Measurements from ENCODE around the gene SNX15. TPM values are rescaled to one million over a fixed set of nuclear protein-coding genes. Genes with fewer than 3 reads are reported as not detected.
"Not testable (repeated sequence)": the region's sequence is repeated elsewhere in the genome, so short reads cannot be mapped to it uniquely, and the experiment has no call there.

The SNX15 gene
- total RNA-seq, 1 donor from 2014 or later = 24.1 TPM

DNA sequence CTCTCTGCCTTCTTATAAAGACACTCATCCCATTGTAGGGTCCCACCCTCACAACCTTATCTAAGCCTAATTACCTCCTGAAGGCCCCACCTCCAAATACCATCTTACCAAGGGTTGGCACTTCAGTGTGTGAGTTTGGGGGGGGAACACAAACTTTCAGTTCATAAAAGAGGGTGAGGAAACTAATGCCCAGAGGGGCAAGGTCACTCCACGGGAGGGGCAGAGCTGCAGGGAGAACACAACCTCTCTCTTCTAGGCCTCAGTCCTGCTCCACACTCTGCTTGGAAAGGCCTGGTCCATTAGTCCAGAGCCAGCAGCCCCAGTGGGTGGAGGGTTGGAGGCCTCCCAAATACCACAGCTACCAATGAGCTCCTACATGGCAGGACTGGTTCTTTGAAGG, 27.8 kb upstream of the SNX15 start:
- no peak overlapping the region for H3K4me3 ChIP-seq
- H3K9me3 ChIP-seq = no peaks in the 10 kb centered on the region
- no peaks in the 10 kb centered on the region for H3K27me3 ChIP-seq
- no peak for DNase-seq (ENCODE audit: extremely low spot score in 2 of 2)
- H3K27ac ChIP-seq = no peak overlapping the region
- TF ChIP-seq POLR2A (IDR thresholded peaks at IDR 0.05) = no peak
- TF ChIP-seq, protein P1, sequence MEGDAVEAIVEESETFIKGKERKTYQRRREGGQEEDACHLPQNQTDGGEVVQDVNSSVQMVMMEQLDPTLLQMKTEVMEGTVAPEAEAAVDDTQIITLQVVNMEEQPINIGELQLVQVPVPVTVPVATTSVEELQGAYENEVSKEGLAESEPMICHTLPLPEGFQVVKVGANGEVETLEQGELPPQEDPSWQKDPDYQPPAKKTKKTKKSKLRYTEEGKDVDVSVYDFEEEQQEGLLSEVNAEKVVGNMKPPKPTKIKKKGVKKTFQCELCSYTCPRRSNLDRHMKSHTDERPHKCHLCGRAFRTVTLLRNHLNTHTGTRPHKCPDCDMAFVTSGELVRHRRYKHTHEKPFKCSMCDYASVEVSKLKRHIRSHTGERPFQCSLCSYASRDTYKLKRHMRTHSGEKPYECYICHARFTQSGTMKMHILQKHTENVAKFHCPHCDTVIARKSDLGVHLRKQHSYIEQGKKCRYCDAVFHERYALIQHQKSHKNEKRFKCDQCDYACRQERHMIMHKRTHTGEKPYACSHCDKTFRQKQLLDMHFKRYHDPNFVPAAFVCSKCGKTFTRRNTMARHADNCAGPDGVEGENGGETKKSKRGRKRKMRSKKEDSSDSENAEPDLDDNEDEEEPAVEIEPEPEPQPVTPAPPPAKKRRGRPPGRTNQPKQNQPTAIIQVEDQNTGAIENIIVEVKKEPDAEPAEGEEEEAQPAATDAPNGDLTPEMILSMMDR (IDR thresholded peaks at IDR 0.05) = no peak
- no peak for TF ChIP-seq POLR2AphosphoS5 (IDR thresholded peaks at IDR 0.05; ENCODE audit: insufficient read depth in 1 of 2, low read depth in 1 of 2)
- H3K4me1 ChIP-seq = no peaks in the 10 kb centered on the region
- intact Hi-C loops (cut with DNase I) = no loop called here
- H3K36me3 ChIP-seq = no peaks in the 10 kb centered on the region

DNA sequence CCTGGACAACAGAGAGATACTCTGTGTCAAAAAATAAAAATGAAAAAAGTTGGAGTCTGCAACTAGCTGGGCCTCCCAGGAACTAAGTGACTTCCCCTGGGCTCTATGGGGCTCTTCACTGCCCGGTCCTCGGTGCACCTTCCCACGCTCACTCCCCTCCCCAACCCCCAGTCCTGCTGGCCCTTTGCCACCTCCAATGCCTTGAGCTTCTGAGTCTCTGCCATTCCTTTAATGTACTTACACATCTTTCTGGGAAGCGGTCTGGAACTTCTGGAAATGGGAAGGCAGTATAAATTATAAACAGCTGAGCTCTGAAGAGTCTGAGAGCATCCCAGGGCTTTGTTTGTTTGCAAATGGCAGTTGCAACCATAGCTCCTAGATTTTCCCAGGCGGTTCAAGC, 24.5 kb upstream of the SNX15 start:
- TF ChIP-seq POLR2AphosphoS5 (IDR thresholded peaks at IDR 0.05; ENCODE audit: insufficient read depth in 1 of 2, low read depth in 1 of 2) (no peak), POLR2A (IDR thresholded peaks at IDR 0.05) (no peak)
- TF ChIP-seq, protein P1 (IDR thresholded peaks at IDR 0.05) = no peak
- Histone ChIP-seq H3K27ac (no peak overlapping the region), H3K9me3 (no peaks in the 10 kb centered on the region), H3K4me3 (no peak overlapping the region), H3K27me3 (no peaks in the 10 kb centered on the region), H3K4me1 (no peaks in the 10 kb centered on the region), H3K36me3 (no peaks in the 10 kb centered on the region)
- intact Hi-C loops (cut with DNase I) = no loop called here
- DNase-seq (ENCODE audit: extremely low spot score in 2 of 2) = no peak

DNA sequence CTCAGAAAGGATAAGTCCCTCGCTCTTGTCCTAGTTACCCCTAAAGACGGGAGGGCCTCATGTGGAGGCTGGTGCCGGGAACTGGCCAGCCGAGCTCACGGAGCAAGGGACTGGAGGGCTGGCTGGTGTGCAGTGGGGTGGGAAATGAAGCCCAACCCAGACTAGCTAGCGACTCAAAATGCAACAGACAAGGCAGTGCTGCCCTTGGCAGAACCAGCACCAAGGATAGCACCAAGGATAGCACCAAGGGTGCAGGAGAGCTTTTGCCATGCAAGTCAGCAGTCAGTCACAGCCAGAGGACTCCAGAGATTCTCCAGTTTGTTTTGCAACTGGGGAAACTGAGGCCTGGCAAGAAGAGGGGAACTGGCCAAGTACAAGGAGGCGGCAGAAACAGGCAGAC, 24.0 kb upstream of the SNX15 start:
- intact Hi-C loops (cut with DNase I) = no loop called here
- H3K4me1 ChIP-seq = no peaks in the 10 kb centered on the region
- H3K27me3 ChIP-seq = no peaks in the 10 kb centered on the region
- H3K27ac ChIP-seq = no peak overlapping the region
- no peaks in the 10 kb centered on the region for H3K9me3 ChIP-seq
- DNase-seq (ENCODE audit: extremely low spot score in 2 of 2) = no peak
- H3K36me3 ChIP-seq = no peaks in the 10 kb centered on the region
- TF ChIP-seq, protein P1 (IDR thresholded peaks at IDR 0.05) = no peak
- TF ChIP-seq POLR2A (IDR thresholded peaks at IDR 0.05) = no peak
- no peak for TF ChIP-seq POLR2AphosphoS5 (IDR thresholded peaks at IDR 0.05; ENCODE audit: insufficient read depth in 1 of 2, low read depth in 1 of 2)
- no peak overlapping the region for H3K4me3 ChIP-seq

DNA sequence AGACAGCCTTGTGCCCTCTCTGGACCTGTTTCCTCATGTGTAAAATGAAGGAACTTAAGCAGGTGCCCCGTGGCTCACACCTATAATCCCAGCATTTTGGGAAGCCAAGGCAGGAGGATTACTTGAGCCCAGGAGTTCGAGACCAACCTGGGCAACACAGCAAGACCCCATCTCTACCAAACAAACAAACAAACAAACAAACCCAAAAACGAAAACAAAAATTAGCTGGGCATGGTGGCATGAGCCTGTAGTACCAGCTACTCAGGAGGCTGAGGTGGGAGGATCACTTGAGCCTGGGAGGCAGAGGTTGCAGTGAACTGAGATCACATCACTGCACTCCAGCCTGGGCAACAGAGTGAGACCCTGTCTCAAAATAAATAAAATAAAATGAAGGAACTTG, 23.3 kb upstream of the SNX15 start:
- H3K27ac ChIP-seq; H3K4me1 ChIP-seq; intact Hi-C loops (cut with DNase I); H3K27me3 ChIP-seq; H3K9me3 ChIP-seq; H3K36me3 ChIP-seq; H3K4me3 ChIP-seq; DNase-seq (ENCODE audit: extremely low spot score in 2 of 2): not testable (repeated sequence)

DNA sequence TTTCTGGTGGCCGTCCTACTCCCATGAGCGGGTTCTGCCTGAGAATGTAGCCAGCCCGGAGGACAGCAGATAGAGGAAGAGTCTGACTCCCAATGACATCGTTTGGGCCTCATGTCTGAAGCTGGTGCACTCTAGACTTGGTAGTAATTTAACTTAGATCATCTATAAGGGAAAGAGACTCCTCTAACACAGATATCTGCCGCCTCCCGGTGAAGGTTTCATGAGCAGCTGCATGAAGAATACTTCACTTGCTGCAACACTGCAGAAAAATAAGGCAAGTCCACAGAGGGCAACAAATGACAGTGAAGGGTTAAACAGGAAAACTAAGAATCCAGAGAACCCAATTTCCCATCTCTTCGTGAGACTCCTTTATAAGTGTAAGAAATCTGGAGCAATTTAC, 19.2 kb upstream of the SNX15 start:
- H3K27me3 ChIP-seq = no peaks in the 10 kb centered on the region
- intact Hi-C loops (cut with DNase I) = no loop called here

More for the DNA sequence above, 19.2 kb upstream of the SNX15 start:
- TF ChIP-seq POLR2AphosphoS5 (IDR thresholded peaks at IDR 0.05; ENCODE audit: insufficient read depth in 1 of 2, low read depth in 1 of 2) = no peak
- TF ChIP-seq, protein P1 (IDR thresholded peaks at IDR 0.05) = no peak
- TF ChIP-seq POLR2A (IDR thresholded peaks at IDR 0.05) = no peak
- no peak for DNase-seq (ENCODE audit: extremely low spot score in 2 of 2)
- no peak overlapping the region for H3K27ac ChIP-seq
- peaks cover 3% of the 10 kb centered on the region for H3K4me1 ChIP-seq
- no peaks in the 10 kb centered on the region for H3K36me3 ChIP-seq
- H3K4me3 ChIP-seq = no peak overlapping the region
- H3K9me3 ChIP-seq = no peaks in the 10 kb centered on the region
